GM19468 (cell line): ENCODE results near the gene CCT7.

Source experiments
- ATAC-seq: cut with Tn5 transposase; IDR thresholded peaks from one replicate; pipeline ENCODE4 v1.9.1; 2021; ENCODE audit warnings: mild to moderate bottlenecking, moderate library complexity, moderate number of reproducible peaks; ENCODE audit not compliant: unreplicated experiment; ENCODE audit errors: extremely low read depth

CCT7 gene

DNA sequence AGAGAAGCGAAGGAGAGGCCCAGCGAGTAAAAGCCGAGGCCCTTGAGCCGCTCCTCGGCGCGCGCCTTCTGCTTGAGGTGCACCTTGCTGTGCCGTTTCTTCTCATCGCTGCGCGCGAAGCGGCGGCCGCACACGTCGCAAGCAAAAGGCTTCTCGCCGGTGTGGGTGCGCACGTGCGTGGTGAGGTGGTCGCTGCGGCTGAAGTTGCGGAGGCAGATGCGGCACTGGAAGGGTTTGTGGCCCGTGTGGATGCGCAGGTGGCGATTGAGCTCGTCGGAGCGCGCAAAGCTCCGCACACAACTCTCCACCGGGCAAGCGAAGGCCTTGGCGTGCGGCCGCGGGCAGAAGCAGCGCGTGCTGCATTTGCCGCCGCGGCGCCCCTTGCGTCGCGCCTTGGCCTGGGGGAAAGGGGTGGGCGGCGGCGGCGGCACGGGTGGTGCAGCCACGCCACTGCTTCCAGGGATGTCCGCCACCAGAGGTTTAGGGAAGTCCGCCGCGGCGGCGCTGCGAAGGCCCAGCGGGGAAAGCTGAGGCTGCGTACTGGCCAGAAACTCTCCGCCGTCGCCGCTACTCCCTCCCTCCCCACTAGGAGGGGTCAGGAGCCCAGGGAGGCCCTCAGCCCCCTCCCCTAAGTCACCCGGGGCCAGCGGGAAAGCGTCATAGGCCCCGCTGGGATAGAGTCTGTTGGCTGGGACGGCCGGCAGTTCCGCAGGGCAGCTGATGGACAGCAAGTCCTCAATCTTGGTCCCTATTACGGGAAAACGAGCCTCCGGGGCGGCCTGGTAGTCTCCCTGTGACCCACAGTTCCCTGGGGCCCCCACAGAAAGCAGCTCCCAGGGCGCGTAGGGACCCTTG, 57.6 kb downstream of the CCT7 start:
- ATAC-seq, result no peak

DNA sequence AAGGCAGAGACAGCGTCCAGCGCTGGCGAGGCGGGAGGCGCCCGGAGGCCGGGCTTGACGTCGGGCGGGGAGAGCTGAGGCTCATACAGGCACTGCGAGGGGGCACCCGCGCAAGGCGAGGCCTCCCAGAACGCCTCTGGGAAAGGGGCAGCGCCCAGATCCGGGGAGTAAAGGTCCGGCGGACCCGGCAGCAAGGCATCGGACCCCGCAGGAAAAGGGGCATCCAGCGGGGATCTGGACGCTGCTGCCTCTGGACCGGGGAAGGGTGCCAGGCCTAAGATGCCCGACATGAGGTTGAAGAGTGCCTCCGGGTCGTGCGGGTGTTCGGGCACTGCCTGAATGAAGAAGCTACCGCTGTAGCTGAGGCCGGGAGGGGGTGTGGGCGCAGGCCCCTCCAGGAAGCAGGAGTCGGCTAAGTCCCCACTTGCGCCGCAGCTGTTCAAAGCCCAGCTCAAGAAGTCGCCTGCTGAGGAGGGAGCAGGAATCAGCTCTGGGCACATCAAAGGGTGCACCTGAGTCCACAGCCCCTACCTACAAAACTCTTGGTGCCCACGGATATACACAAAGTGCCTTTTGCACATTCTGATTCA, 58.3 kb downstream of the CCT7 start:
- ATAC-seq, result no peak

DNA sequence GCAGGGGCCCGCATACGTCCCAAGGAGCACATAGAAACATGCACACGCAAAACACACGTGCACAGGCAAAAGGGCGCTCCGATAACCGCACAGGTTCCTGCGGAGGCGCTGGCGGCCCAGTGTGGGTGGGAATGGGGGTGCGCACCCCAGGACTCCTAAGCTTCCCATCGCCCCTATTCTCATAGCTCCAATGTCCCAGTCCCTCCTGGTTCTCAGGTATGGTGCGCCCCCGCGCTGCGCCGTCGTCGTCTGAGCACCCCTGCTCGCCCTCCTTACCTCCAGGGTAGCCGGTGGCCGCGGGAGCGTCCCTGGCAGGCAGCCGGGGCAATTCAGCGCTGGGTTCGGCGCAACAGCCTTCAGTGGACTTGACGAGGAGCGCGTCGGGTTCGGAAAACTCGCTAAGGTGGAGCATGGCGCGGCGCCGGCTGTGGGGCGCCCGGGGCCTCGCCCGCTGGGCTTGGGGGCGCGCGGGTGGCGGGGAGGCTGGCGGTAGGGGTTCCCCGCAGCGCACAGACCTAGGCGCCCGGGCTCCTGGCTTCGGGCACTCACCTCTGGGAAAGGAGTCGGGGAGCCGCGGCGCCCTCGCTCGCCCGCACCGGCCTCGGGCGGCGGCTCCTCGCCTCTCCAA, 58.9 kb downstream of the CCT7 start:
- ATAC-seq, result no peak

DNA sequence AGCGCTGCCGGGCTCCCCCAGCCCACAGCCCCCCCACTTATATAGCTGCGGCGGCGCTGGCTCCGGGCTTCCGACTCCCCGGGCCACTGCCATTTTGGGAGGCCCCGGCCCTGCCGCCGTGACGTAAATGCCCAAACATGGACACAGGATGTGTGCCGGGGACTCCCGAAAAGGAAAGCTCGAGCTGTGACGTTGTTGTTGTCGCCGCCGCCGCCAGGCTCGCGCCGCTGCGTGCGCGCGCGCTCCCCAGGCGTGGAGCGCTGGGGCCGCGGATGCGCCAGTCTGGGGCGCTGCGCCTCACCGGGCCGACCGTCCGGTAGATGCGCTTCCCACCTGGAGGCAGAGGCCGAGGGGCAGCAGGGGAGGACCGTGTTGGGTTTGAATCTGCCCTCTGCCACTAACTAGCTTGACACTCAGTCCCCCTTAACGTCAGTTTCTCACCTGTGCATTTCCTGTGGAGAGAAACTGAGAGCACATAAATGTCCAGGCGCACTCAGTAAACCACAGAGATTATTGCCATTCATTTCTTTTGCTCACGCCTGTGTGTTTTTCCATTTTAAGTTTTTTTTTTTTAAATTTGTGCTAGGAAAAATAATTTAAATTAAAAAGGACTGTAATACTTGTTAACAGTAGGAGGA, 59.5 kb downstream of the CCT7 start, which contains the start of gene EGR4:
Gene EGR4, minus strand, starts transcription at position 15 of the 638 bp plus-strand sequence. CDS start 231 bp downstream, outside the sequence.
- ATAC-seq, result peak; percentile 79

DNA sequence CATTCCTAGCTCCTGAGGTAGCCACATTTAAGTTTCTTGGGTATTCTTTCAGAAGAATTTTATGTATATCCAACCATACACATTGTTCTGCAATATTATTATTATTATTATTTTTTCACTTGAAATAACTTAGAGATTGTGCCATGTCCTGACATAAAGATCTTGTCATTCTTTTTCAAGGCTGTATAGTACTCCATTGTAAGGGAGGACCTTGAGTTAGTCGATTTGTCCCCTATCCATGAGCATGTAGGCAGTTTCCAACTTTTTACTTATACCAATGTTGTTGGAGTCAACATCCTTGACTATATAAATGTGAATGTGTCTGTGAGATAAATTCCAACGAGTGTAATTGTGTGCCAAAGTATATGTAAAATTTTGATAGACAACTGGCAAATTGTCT, 60.1 kb downstream of the CCT7 start:
- no peak for ATAC-seq

DNA sequence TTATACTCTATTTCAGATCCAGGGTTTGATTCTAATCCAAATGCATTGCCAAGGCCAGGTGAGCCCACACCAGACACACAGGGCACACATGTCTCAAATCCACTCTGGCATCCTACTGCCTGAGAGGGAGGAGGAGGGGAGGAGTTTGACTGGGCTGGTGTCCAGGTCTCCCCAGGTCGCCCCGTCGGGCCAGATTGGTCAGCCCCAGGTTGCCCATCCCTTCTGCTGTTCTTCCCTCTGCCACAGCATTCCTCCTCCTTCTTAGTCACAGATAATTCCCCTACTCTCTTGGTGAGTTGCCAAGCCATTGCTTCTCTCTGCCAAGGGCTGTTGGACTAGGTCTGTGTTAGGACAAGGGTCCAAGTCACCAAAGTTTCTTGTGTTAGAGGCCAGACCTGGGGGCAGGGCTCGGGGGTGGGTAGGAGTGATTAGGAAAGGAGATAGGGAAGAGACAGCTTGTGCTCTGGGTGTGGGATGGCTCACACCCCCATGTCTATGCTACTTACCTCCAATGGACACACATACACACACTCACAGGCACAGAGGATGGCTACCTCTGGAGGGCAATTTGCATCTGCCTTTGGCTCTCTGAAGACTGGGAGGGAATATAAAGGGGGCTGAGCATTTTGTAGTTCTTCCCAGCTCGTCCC, 61.8 kb downstream of the CCT7 start:
- no peak for ATAC-seq

DNA sequence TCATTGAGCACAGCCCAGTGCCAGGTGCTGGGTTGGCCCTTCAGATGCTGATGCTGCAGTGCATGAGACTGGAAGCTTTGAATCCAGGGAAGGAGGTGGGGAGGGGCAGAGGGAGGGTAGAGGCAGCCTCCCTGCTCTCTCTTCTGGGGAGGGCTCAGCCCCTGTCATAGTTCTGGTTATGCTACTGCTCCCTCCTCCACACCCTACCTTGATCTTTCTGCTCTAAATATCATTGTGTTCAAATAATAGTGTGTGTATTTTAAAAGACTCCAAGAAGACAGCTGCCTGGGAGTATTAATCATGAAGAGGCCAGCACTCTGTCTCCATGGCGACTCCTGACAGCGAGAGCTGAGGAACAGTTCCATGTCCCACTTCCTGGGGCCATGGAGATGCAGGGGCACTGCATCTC, 63.0 kb downstream of the CCT7 start:
- ATAC-seq, result no peak

DNA sequence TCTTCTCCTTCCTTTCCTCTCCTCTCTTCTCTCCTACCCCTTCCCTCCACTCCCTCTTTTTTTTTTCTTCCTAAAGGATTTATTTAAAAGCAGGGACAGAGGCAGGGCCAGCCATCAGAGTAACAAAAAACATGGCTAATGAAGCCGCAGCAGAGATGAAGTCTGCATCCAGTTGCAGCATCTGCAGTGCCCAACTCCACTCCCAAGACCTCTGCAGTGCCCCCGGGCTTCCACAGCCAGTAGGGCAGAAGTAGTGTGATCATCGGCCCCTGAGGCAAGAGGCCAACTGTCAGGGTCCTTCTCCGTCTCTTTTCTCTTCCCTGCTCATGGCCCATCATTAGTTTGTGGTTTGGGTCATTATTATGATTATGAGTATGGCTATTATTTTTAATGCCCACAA, 63.5 kb downstream of the CCT7 start:
- no peak for ATAC-seq

DNA sequence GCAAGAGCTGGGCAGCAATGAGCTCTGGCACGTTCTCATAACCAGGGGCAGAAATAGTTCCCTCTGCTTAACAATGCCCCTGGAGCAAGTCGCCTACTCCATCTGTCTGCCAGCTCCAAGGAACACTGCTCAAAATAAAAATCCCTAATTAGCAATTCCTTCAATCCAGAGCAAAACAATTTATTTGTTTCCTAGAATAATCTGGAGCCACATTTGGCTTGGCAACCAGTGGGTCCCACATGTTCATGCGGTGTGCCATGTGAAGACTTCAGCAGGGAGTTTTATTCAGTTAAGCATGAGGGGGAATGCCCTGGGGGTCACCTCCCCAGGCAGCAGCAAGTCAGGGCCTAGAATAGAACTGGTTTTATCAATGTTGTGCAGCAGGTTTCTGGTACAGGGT, 66.8 kb downstream of the CCT7 start:
- ATAC-seq, result no peak

DNA sequence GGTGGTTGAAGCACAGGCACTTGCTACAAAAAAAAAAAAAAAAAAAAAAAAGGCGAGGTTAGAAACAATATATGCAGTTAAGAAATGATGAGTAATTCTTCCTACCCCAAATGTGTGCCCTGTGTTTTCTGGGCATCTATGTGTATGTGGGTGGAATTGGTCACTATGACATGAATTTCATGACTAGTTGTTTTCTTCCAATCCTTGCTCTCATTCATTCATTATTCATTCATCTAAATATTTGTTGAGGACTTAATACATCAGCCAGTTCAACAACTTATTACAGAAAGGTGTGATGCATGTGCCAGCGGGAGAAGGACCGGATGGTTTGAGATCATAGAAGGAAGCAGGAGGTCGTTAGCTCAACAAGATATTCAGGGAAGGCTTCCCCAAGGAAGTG, 67.5 kb downstream of the CCT7 start:
- no peak for ATAC-seq
